Fibroblast of lung (primary cell): ENCODE data around the gene ZBTB4.

Experiments used
- CTCF ChIP-seq, 2 donors: IDR thresholded peaks in 1 of 2; conservative IDR thresholded peaks in 1 of 2; 1 replicate in 1 of 2; 2 replicates in 1 of 2; pipeline ENCODE4 v1.5.1; 2011 to 2012; ENCODE audit warnings: low read length in 2 of 2, control low read depth in 1 of 2, inconsistent platforms in 1 of 2, low read depth in 1 of 2, mild to moderate bottlenecking in 1 of 2
- EZH2 ChIP-seq: IDR thresholded peaks from 2 replicates; pipeline ENCODE4 v1.5.1; 2012; ENCODE audit warnings: low read length, control low read depth, mild to moderate bottlenecking; ENCODE audit errors: missing control alignments

GRCh38 chr17:7425316-7425715 lies 54.1 kb downstream of the ZBTB4 start, which contains the start of gene SPEM2:
- TF ChIP-seq CTCF (conservative IDR thresholded peaks at IDR 0.05 in 1 of 2, IDR thresholded peaks at IDR 0.05 in 1 of 2; ENCODE audit: low read depth in 1 of 2, low read length in 2 of 2), result no peak
- no peak for TF ChIP-seq EZH2
